Neural crest cell (in vitro differentiated cells): ENCODE measurements around the gene HECA. TPM values are rescaled to one million over a fixed set of nuclear protein-coding genes. Genes with fewer than 3 reads are reported as not detected.
A peak's percentile ranks its signal among the peaks of the same experiment; 100 is the strongest.

Source experiments
- DNase-seq: peaks from one replicate; pipeline ENCODE4 v3.0.0; 2021; ENCODE audit warnings: low read depth, mixed read lengths, low spot score
- H3K27ac Mint-ChIP-seq: one replicate; pipeline ENCODE4 v1.8.0; 2021; ENCODE audit warnings: mild to moderate bottlenecking, mixed read lengths; ENCODE audit not compliant: unreplicated experiment
- H3K27me3 Mint-ChIP-seq: 2 replicates; pipeline ENCODE4 v1.8.0; 2021; ENCODE audit warnings: low read depth, mild to moderate bottlenecking, mixed read lengths
- H3K36me3 Mint-ChIP-seq: 2 replicates; pipeline ENCODE4 v1.8.0; 2021; ENCODE audit warnings: low read depth, mild to moderate bottlenecking, mixed read lengths
- H3K4me1 Mint-ChIP-seq: 2 replicates; pipeline ENCODE4 v1.8.0; 2021; ENCODE audit warnings: mixed read lengths
- H3K4me3 Mint-ChIP-seq: one replicate; pipeline ENCODE4 v1.8.0; 2021; ENCODE audit warnings: mild to moderate bottlenecking, mixed read lengths
- H3K9me3 Mint-ChIP-seq: 2 replicates; pipeline ENCODE4 v1.8.0; 2021; ENCODE audit warnings: mixed read lengths
- CTCF ChIP-seq: fragments of 200-600 bp; sonication (generic); conservative IDR thresholded peaks from 2 replicates; pipeline ENCODE4 v1.5.0; 2021; ENCODE audit warnings: antibody characterized with exemption, mild to moderate bottlenecking
- long read RNA-seq: library from polyadenylated mRNA; unstranded; transcript quantifications from one replicate; pipeline ENCODE4 v2.0.0, GENCODE V29; 2020
- total RNA-seq: library from RNA; stranded (reverse); gene quantifications from 2 replicates; pipeline ENCODE4 v1.2.1, GENCODE V29; 2021

Gene HECA
- total RNA-seq, result 8.6 and 9.3 TPM in 2 replicates
- long read RNA-seq, partial matches to known transcripts, result 0 of 1 reads
- long read RNA-seq, other reads (novel, unspliced or antisense), result 1 of 1 reads

GRCh38 chr6:139134817-139135577, at the start of gene HECA:
Gene HECA (plus strand): TSS chr6:139135080. CDS start chr6:139135397, 317 bp downstream.
- DNase-seq, result peak; percentile 96
- no peak for TF ChIP-seq CTCF
- peaks cover 4% of the 10 kb centered on the region for H3K27me3 Mint-ChIP-seq
- peaks cover 17% of the 10 kb centered on the region for H3K4me1 Mint-ChIP-seq
- no peaks in the 10 kb centered on the region for H3K36me3 Mint-ChIP-seq
- peak within 1 kb of the TSS; percentile 92 for H3K4me3 Mint-ChIP-seq
- peak within 1 kb of the TSS; percentile 51 for H3K27ac Mint-ChIP-seq
- H3K9me3 Mint-ChIP-seq, result no peaks in the 10 kb centered on the region

- Mint-ChIP-seq H3K36me3 (peaks cover 2% of the 10 kb centered on the region), H3K4me3 (no peak overlapping the region)
- no peak for TF ChIP-seq CTCF
Observed at GRCh38 chr6:139091826-139092225, 43.1 kb upstream of the HECA start.

GRCh38 chr6:139099984-139100383, 34.9 kb upstream of the HECA start:
- H3K4me1 Mint-ChIP-seq, result peaks cover 7% of the 10 kb centered on the region
- H3K27me3 Mint-ChIP-seq, result no peaks in the 10 kb centered on the region
- H3K4me3 Mint-ChIP-seq, result no peak overlapping the region
- H3K36me3 Mint-ChIP-seq, result no peaks in the 10 kb centered on the region
- no peak overlapping the region for H3K27ac Mint-ChIP-seq
- no peak for DNase-seq
- no peaks in the 10 kb centered on the region for H3K9me3 Mint-ChIP-seq
- TF ChIP-seq CTCF, result no peak

More at GRCh38 chr6:139091826-139092225, 43.1 kb upstream of the HECA start:
- DNase-seq, result no peak
- Mint-ChIP-seq H3K27me3 (no peaks in the 10 kb centered on the region), H3K4me1 (no peaks in the 10 kb centered on the region), H3K9me3 (peaks cover 8% of the 10 kb centered on the region), H3K27ac (no peak overlapping the region)

GRCh38 chr6:139107051-139107450, 27.8 kb upstream of the HECA start:
- H3K27me3 Mint-ChIP-seq, result no peaks in the 10 kb centered on the region
- H3K4me1 Mint-ChIP-seq, result no peaks in the 10 kb centered on the region
- no peak overlapping the region for H3K27ac Mint-ChIP-seq
- no peak for DNase-seq
- no peak for TF ChIP-seq CTCF
- no peaks in the 10 kb centered on the region for H3K36me3 Mint-ChIP-seq
- H3K4me3 Mint-ChIP-seq, result no peak overlapping the region
- peaks cover 3% of the 10 kb centered on the region for H3K9me3 Mint-ChIP-seq

GRCh38 chr6:139108378-139108777, 26.5 kb upstream of the HECA start:
- H3K4me3 Mint-ChIP-seq, result no peak overlapping the region
- no peak overlapping the region for H3K27ac Mint-ChIP-seq
- TF ChIP-seq CTCF, result no peak
- peaks cover 3% of the 10 kb centered on the region for H3K9me3 Mint-ChIP-seq
- no peaks in the 10 kb centered on the region for H3K27me3 Mint-ChIP-seq
- H3K36me3 Mint-ChIP-seq, result no peaks in the 10 kb centered on the region
- no peak for DNase-seq
- H3K4me1 Mint-ChIP-seq, result no peaks in the 10 kb centered on the region
